Endodermal cell (in vitro differentiated cells): ENCODE measurements around the gene SPAG17. TPM values are rescaled to one million over a fixed set of nuclear protein-coding genes. Genes with fewer than 3 reads are reported as not detected.
"Not testable (repeated sequence)": the region's sequence is repeated elsewhere in the genome, so short reads cannot be mapped to it uniquely, and the experiment has no call there.

Experiments
- DNase-seq: peaks from one replicate; pipeline ENCODE4 v3.0.0-alpha.2; 2017
- H3K27ac ChIP-seq: 2 replicates; pipeline ENCODE4 v1.5.1; 2013; ENCODE audit warnings: mild to moderate bottlenecking, low read depth, low read length, moderate library complexity
- H3K27me3 ChIP-seq: 2 replicates; pipeline ENCODE4 v1.6.1; 2013; ENCODE audit warnings: mild to moderate bottlenecking, low read length, moderate library complexity; ENCODE audit not compliant: insufficient read depth, control insufficient read depth, poor library complexity, severe bottlenecking
- H3K36me3 ChIP-seq: 2 replicates; pipeline ENCODE4 v1.7.0; 2013; ENCODE audit warnings: mild to moderate bottlenecking, low read length, moderate library complexity; ENCODE audit not compliant: control insufficient read depth, insufficient read depth
- H3K4me1 ChIP-seq: one replicate; pipeline ENCODE4 v1.7.0; 2013; ENCODE audit warnings: low read length; ENCODE audit not compliant: control insufficient read depth, insufficient read depth
- H3K4me3 ChIP-seq: 2 replicates; pipeline ENCODE4 v1.5.1; 2013; ENCODE audit warnings: mild to moderate bottlenecking, low read length, moderate library complexity
- H3K9ac ChIP-seq: 2 replicates; pipeline ENCODE4 v1.6.1; 2013; ENCODE audit warnings: mild to moderate bottlenecking, low read length, moderate library complexity; ENCODE audit not compliant: poor library complexity, severe bottlenecking; ENCODE audit errors: extremely low read depth
- H3K9me3 ChIP-seq: 2 replicates; pipeline ENCODE4 v1.6.1; 2013; ENCODE audit warnings: mild to moderate bottlenecking, low read length, moderate library complexity; ENCODE audit not compliant: control insufficient read depth
- H3K27ac Mint-ChIP-seq: 2 replicates; pipeline ENCODE4 v1.8.0; 2020; ENCODE audit warnings: mixed read lengths
- H3K27me3 Mint-ChIP-seq: 2 replicates; pipeline ENCODE4 v1.8.0; 2021; ENCODE audit warnings: mild to moderate bottlenecking, mixed read lengths; ENCODE audit not compliant: insufficient read depth
- H3K36me3 Mint-ChIP-seq: 2 replicates; pipeline ENCODE4 v1.8.0; 2020; ENCODE audit warnings: low read depth, mixed read lengths
- H3K4me1 Mint-ChIP-seq: 2 replicates; pipeline ENCODE4 v1.8.0; 2020; ENCODE audit warnings: mixed read lengths
- H3K4me3 Mint-ChIP-seq: 2 replicates; pipeline ENCODE4 v1.8.0; 2020; ENCODE audit warnings: mild to moderate bottlenecking, moderate library complexity, mixed read lengths
- H3K9me3 Mint-ChIP-seq: 2 replicates; pipeline ENCODE4 v1.8.0; 2020; ENCODE audit warnings: mild to moderate bottlenecking, mixed read lengths
- WGBS, 2 experiments: methylation state at CpG; one replicate each; pipeline versions ENCODE4 v1.1.5 to v1.1.7; 2013; ENCODE audit warnings: missing lambda C conversion rate in 2 of 2, mixed read lengths in 1 of 2; ENCODE audit not compliant: insufficient coverage in 1 of 2, insufficient read length in 1 of 2; 5-methylcytosine and 5-hydroxymethylcytosine counted together
- total RNA-seq, 2 donors: library from RNA; stranded (reverse); fragmentation: NEBNext Ultra II Directional in 1 of 2; extraction: Animal tissue kit (Norgen Biotek cat#: 25700) in 1 of 2; gene quantifications; 2 replicates in 1 of 2; 3 replicates in 1 of 2; pipeline ENCODE4 v1.2.1, GENCODE V29; 2021
- TF ChIP-seq, protein P1 (sequence below): fragments of 200-600 bp; sonication (generic); conservative IDR thresholded peaks from 2 replicates; pipeline ENCODE4 v1.5.0; 2021; ENCODE audit warnings: antibody characterized with exemption, mild to moderate bottlenecking

Gene SPAG17
- total RNA-seq, 2 donors from 2014 or later = 5.0 to 6.3 TPM

DNA sequence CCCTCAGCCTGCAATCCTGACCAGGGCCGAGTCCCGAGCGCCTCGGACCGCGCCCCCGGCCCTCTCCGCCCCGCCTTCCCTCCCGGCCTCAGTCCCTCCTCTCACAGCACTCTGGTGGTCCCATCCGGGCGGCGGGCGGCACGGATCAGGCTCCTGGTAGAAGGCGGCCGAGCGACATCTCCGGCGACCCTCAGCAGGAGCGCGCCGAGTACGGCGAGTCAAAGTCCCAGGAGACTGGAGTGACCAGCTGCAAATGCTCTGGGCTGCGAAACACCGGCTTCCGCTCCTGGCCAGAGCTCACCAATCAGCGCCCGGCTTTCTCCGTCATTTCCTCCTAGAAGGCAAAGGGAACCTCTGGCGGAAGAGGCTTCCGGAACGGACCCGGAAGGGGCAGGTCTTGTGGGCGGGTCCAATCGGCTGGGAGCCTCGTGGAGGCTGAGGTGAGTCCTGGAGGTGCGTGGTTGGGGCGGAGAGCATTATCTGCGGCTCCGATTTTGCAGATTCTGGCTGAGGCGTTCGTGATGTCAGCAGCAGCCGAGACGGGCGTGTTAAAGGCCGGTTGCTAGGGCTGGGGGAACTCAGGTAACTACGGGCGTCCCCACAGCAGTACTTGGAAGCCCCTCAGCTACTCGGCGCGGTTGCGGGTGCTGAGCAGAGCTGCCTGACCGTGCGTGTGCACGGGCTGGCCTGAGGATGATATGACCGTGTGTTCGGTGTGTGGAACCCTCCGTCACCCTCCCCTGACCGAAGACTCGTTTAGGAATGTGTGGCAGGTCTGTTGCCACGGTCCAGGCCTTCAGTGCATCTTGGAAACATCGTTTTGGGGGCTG lies 255.5 kb downstream of the SPAG17 start, which contains the start of the genes GDAP2 and WDR3:
Gene GDAP2 (minus strand): TSS at position 279 of the 830 bp plus-strand sequence. CDS start 9,264 bp downstream, outside the sequence.
Gene WDR3 (plus strand): TSS at position 397 of the 830 bp plus-strand sequence. CDS start 3,581 bp downstream, outside the sequence.
- Histone ChIP-seq H3K36me3 (peaks cover 3% of the 10 kb centered on the region), H3K4me1 (no peaks in the 10 kb centered on the region), H3K9me3 (no peaks in the 10 kb centered on the region), H3K27ac (peak within 1 kb of the TSS; percentile 81), H3K4me3 (peak within 1 kb of the TSS; percentile 92), H3K27me3 (no peaks in the 10 kb centered on the region), H3K9ac (peak within 1 kb of the TSS; percentile 57)
- TF ChIP-seq, protein P1, sequence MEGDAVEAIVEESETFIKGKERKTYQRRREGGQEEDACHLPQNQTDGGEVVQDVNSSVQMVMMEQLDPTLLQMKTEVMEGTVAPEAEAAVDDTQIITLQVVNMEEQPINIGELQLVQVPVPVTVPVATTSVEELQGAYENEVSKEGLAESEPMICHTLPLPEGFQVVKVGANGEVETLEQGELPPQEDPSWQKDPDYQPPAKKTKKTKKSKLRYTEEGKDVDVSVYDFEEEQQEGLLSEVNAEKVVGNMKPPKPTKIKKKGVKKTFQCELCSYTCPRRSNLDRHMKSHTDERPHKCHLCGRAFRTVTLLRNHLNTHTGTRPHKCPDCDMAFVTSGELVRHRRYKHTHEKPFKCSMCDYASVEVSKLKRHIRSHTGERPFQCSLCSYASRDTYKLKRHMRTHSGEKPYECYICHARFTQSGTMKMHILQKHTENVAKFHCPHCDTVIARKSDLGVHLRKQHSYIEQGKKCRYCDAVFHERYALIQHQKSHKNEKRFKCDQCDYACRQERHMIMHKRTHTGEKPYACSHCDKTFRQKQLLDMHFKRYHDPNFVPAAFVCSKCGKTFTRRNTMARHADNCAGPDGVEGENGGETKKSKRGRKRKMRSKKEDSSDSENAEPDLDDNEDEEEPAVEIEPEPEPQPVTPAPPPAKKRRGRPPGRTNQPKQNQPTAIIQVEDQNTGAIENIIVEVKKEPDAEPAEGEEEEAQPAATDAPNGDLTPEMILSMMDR = no peak
- WGBS, 2 experiments = 0% methylated on average over 15 to 64 of the region's 64 CpGs
- Mint-ChIP-seq H3K4me1 (peaks cover 18% of the 10 kb centered on the region), H3K36me3 (peaks cover 3% of the 10 kb centered on the region), H3K9me3 (no peaks in the 10 kb centered on the region), H3K4me3 (peak within 1 kb of the TSS; percentile 92), H3K27me3 (no peaks in the 10 kb centered on the region), H3K27ac (peak within 1 kb of the TSS; percentile 94)
- peak; percentile 99 for DNase-seq

DNA sequence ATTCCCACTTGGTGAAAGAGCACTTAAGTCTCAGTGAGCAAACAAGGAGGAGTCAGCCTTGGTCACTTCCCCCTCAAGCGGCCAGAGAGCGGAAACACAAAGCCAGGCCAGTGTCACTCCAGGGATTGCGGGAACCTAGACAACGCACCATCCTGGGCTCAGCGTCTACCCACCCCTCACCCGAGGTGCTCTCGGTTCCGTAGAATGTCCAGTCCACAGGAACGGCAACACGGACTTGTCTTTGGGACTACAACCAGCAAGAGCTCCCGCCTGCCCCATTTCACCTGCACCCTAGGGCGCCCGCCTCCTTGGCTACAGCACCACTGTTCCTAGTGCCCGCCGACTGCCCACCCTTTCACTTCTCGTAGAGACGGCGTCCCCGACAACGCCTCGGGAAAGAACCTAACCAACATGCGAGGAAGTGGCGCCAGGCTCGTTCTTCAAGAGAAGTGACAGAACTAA lies 256.1 kb downstream of the SPAG17 start:
- Histone ChIP-seq H3K36me3 (peaks cover 4% of the 10 kb centered on the region), H3K9me3 (no peaks in the 10 kb centered on the region), H3K4me1 (no peaks in the 10 kb centered on the region), H3K4me3 (peak overlapping the region; percentile 92), H3K27me3 (no peaks in the 10 kb centered on the region), H3K27ac (peak overlapping the region; percentile 81), H3K9ac (peak overlapping the region; percentile 57)
- TF ChIP-seq, protein P1 = peak; percentile 48
- DNase-seq = peak; percentile 87
- Mint-ChIP-seq H3K4me1 (peaks cover 18% of the 10 kb centered on the region), H3K4me3 (peak overlapping the region; percentile 92), H3K27ac (peak overlapping the region; percentile 94), H3K27me3 (no peaks in the 10 kb centered on the region), H3K36me3 (peaks cover 6% of the 10 kb centered on the region), H3K9me3 (peaks cover 3% of the 10 kb centered on the region)
- WGBS, 2 experiments = 0 to 1% methylated on average over 14 to 24 of the region's 24 CpGs

DNA sequence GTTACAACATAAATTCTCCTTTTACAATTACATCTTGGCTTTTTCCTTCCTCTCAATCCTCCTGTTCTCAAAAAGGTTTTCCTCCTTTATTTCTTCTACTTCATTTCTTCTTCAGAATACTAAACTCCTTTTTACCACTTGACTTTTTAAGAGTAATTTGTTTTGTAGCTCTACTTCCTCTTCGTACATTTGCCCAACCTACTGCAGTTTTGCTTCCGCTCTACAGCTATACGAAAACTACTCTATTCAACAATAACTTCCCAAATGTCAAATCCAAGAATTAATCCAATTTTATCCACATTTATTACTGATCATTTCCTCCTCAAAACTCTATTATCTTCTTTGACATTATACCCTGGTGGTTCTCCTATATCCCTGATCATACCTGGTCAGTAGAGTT lies 259.0 kb downstream of the SPAG17 start:
- DNase-seq = no peak
- Mint-ChIP-seq H3K27me3 (no peaks in the 10 kb centered on the region), H3K4me3 (no peak overlapping the region), H3K27ac (no peak overlapping the region), H3K9me3 (peaks cover 8% of the 10 kb centered on the region), H3K4me1 (peaks cover 17% of the 10 kb centered on the region), H3K36me3 (peaks cover 11% of the 10 kb centered on the region)
- Histone ChIP-seq H3K4me1 (no peaks in the 10 kb centered on the region), H3K27me3 (no peaks in the 10 kb centered on the region), H3K4me3 (no peak overlapping the region), H3K36me3 (peaks cover 4% of the 10 kb centered on the region), H3K9me3 (no peaks in the 10 kb centered on the region), H3K9ac (no peak overlapping the region), H3K27ac (no peak overlapping the region)
- TF ChIP-seq, protein P1 = no peak
- WGBS, 2 experiments = 91 to 94% methylated on average over 3 of the region's 3 CpGs

GRCh38 chr1:117922717-117923116 lies 262.3 kb downstream of the SPAG17 start:
- H3K27me3 Mint-ChIP-seq, H3K4me3 ChIP-seq, H3K9ac ChIP-seq, H3K27me3 ChIP-seq, H3K4me3 Mint-ChIP-seq, H3K9me3 ChIP-seq, H3K27ac Mint-ChIP-seq, H3K27ac ChIP-seq, H3K4me1 Mint-ChIP-seq, DNase-seq, H3K9me3 Mint-ChIP-seq, H3K4me1 ChIP-seq: not testable (repeated sequence)
- peaks cover 29% of the 10 kb centered on the region for H3K36me3 ChIP-seq
- WGBS, 2 experiments = 92 to 95% methylated on average over 4 to 7 of the region's 7 CpGs
- H3K36me3 Mint-ChIP-seq = peaks cover 30% of the 10 kb centered on the region
